A673 (cell line): ENCODE data around the gene TRPM1. TPM values are rescaled to one million over a fixed set of nuclear protein-coding genes. Genes with fewer than 3 reads are reported as not detected.

Source experiments
- BruUV-seq: library from RNA; stranded (reverse); fragments of 400-500 nt; replicated peaks from 2 replicates; lab custom pipeline; 2021; lab: Mats Ljungman, UMichigan
- CTCF ChIA-PET: fragments of 300-600 bp; sonication (Branson Sonifier 250); formaldehyde crosslinking; loops from one replicate; lab custom pipeline; 2022; ENCODE audit warnings: antibody characterized with exemption; lab: Charles Lee
- POLR2A ChIA-PET: fragments of 300-600 bp; sonication (Branson Sonifier 250); formaldehyde crosslinking; loops from one replicate; lab custom pipeline; 2022; ENCODE audit warnings: antibody characterized with exemption; ENCODE audit not compliant: low non-redundant PET; lab: Charles Lee
- DNase-seq: peaks from one replicate; pipeline ENCODE4 v3.0.0-alpha.2; 2015; ENCODE audit warnings: low spot score
- H3K27ac ChIP-seq: fragments of 200-600 bp; sonication (generic); 2 replicates; pipeline ENCODE4 v1.5.1; 2016; ENCODE audit warnings: mixed run types, low read depth, mild to moderate bottlenecking, mixed read lengths, antibody characterized with exemption, low read length; ENCODE audit not compliant: poor library complexity, severe bottlenecking
- H3K27me3 ChIP-seq: fragments of 200-600 bp; sonication (generic); replicated peaks from 2 replicates; pipeline ENCODE4 v1.6.1; 2017; ENCODE audit warnings: mixed run types, low read depth, mild to moderate bottlenecking, mixed read lengths, antibody characterized with exemption, low read length; ENCODE audit not compliant: insufficient read depth, poor library complexity
- H3K36me3 ChIP-seq: fragments of 200-600 bp; sonication (generic); 2 replicates; pipeline ENCODE4 v1.6.1; 2016; ENCODE audit warnings: mixed run types, mild to moderate bottlenecking, mixed read lengths, antibody characterized with exemption, low read length; ENCODE audit not compliant: insufficient read depth, poor library complexity, severe bottlenecking
- H3K4me1 ChIP-seq: fragments of 200-600 bp; sonication (generic); 2 replicates; pipeline ENCODE4 v1.6.1; 2017; ENCODE audit warnings: mixed run types, mild to moderate bottlenecking, mixed read lengths, antibody characterized with exemption, low read length; ENCODE audit not compliant: insufficient read depth, poor library complexity, severe bottlenecking
- H3K4me3 ChIP-seq: fragments of 200-600 bp; sonication (generic); 2 replicates; pipeline ENCODE4 v1.5.1; 2016; ENCODE audit warnings: low read depth, mixed run types, mild to moderate bottlenecking, mixed read lengths, low read length; ENCODE audit not compliant: poor library complexity, severe bottlenecking
- H3K9me3 ChIP-seq: fragments of 200-600 bp; sonication (generic); 2 replicates; pipeline ENCODE4 v1.6.1; 2016; ENCODE audit warnings: mixed run types, low read depth, mild to moderate bottlenecking, mixed read lengths, antibody characterized with exemption, low read length; ENCODE audit not compliant: poor library complexity, severe bottlenecking
- EZH2 ChIP-seq: fragments of 200-600 bp; sonication (generic); IDR thresholded peaks from 2 replicates; pipeline ENCODE4 v1.6.1; 2017; ENCODE audit warnings: borderline replicate concordance, low read depth, mild to moderate bottlenecking, mixed read lengths, antibody characterized with exemption, low read length; ENCODE audit not compliant: poor library complexity, severe bottlenecking
- intact Hi-C: fragments of 100-400 bp; cut with micrococcal nuclease; formaldehyde crosslinking; loops from one replicate; pipeline ENCODE4 v1.10.0; 2022; ENCODE audit not compliant: unreplicated experiment
- total RNA-seq: library from RNA; stranded (reverse); gene quantifications from 2 replicates; pipeline ENCODE4 v1.2.3, GENCODE V29; 2021
- TF ChIP-seq, protein P1 (sequence below): fragments of 300-800, 200-600 bp; sonication (generic); conservative IDR thresholded peaks from 2 replicates; pipeline ENCODE4 v1.5.1; 2017; ENCODE audit warnings: low read depth, mild to moderate bottlenecking, antibody characterized with exemption, low read length, moderate library complexity, mixed read lengths

The TRPM1 gene
- total RNA-seq, 1 experiment from 2014 or later: not detected

GRCh38 chr15:31127596-31128261 is 26.2 kb upstream of the TRPM1 start:
- peaks cover 1% of the 10 kb centered on the region for H3K9me3 ChIP-seq
- TF ChIP-seq, protein P1, sequence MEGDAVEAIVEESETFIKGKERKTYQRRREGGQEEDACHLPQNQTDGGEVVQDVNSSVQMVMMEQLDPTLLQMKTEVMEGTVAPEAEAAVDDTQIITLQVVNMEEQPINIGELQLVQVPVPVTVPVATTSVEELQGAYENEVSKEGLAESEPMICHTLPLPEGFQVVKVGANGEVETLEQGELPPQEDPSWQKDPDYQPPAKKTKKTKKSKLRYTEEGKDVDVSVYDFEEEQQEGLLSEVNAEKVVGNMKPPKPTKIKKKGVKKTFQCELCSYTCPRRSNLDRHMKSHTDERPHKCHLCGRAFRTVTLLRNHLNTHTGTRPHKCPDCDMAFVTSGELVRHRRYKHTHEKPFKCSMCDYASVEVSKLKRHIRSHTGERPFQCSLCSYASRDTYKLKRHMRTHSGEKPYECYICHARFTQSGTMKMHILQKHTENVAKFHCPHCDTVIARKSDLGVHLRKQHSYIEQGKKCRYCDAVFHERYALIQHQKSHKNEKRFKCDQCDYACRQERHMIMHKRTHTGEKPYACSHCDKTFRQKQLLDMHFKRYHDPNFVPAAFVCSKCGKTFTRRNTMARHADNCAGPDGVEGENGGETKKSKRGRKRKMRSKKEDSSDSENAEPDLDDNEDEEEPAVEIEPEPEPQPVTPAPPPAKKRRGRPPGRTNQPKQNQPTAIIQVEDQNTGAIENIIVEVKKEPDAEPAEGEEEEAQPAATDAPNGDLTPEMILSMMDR: no peak
- no peak for TF ChIP-seq EZH2
- BruUV-seq: no TSS peak
- no peaks in the 10 kb centered on the region for H3K36me3 ChIP-seq
- intact Hi-C loops: loop anchor here (10.0 kb wide), 2 partner anchors 143 to 333 kb away; no protein-coding TSS in a partner anchor
- no peaks in the 10 kb centered on the region for H3K4me1 ChIP-seq
- no peak for DNase-seq
- POLR2A ChIA-PET: no interaction called here
- H3K27ac ChIP-seq: no peak overlapping the region
- no peak overlapping the region for H3K4me3 ChIP-seq
- H3K27me3 ChIP-seq: no peaks in the 10 kb centered on the region
- CTCF ChIA-PET: no interaction called here

- POLR2A ChIA-PET: no interaction called here
- H3K36me3 ChIP-seq: no peaks in the 10 kb centered on the region
Observed at GRCh38 chr15:31125061-31125460, 23.5 kb upstream of the TRPM1 start.

GRCh38 chr15:31116423-31117030 is 15.0 kb upstream of the TRPM1 start:
- no peaks in the 10 kb centered on the region for H3K4me1 ChIP-seq
- TF ChIP-seq, protein P1: no peak
- TF ChIP-seq EZH2: no peak
- no TSS peak for BruUV-seq
- no peak for DNase-seq
- H3K36me3 ChIP-seq: no peaks in the 10 kb centered on the region
- ChIA-PET POLR2A (no interaction called here), CTCF (no interaction called here)
- H3K27me3 ChIP-seq: no peaks in the 10 kb centered on the region
- intact Hi-C loops: no loop called here
- H3K27ac ChIP-seq: no peak overlapping the region
- H3K9me3 ChIP-seq: peaks cover 7% of the 10 kb centered on the region
- H3K4me3 ChIP-seq: no peak overlapping the region

More at GRCh38 chr15:31125061-31125460, 23.5 kb upstream of the TRPM1 start:
- intact Hi-C loops: loop anchor here (10.0 kb wide), 2 partner anchors 140 to 330 kb away; no protein-coding TSS in a partner anchor
- Histone ChIP-seq H3K27me3 (no peaks in the 10 kb centered on the region), H3K4me1 (no peaks in the 10 kb centered on the region), H3K4me3 (no peak overlapping the region), H3K9me3 (peaks cover 4% of the 10 kb centered on the region), H3K27ac (no peak overlapping the region)
- CTCF ChIA-PET: interaction anchor here (0.6 kb wide), 1 partner anchor 365 kb away, joined by 3 read pairs; no protein-coding TSS in a partner anchor
- TF ChIP-seq, protein P1: no peak
- no peak for TF ChIP-seq EZH2
- BruUV-seq: no TSS peak
- DNase-seq: no peak
